Loucy (cell line): ENCODE results near the gene TSPAN10.

Experiments used
- CTCF ChIP-seq: fragments of 200-600 bp; sonication (generic); conservative IDR thresholded peaks from 2 replicates; pipeline ENCODE4 v1.5.1; 2014; ENCODE audit warnings: mild to moderate bottlenecking, antibody characterized with exemption, low read length
- EZH2phosphoT487 ChIP-seq: fragments of 200-600 bp; IDR thresholded peaks from 2 replicates; pipeline ENCODE4 v1.6.1; 2018; ENCODE audit warnings: antibody characterized with exemption, mild to moderate bottlenecking, moderate library complexity, borderline replicate concordance

DNA sequence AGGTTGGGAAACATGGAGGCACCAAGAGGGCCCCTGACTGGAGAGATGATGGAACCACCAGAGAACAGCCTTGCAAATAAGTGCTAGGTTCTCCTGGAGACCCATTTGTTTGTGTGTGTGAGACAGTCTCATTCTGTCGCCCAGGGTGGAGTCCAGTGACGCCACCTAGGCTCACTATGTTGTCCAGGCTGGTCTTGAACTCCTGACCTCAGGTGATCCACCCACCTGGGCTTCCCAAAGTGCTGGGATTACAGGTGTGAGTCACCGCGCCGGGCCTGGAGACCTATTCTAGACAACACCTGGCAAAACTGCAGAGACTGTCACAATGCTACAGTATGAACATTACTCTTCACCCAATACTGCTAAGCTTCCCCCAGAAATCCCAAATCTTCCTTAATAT, 1.6 kb upstream of the TSPAN10 start:
- TF ChIP-seq CTCF, result no peak
- TF ChIP-seq EZH2phosphoT487, result no peak
